ENCODE results near the gene TSPAN9. TPM values are rescaled to one million over a fixed set of nuclear protein-coding genes. Genes with fewer than 3 reads are reported as not detected.

The TSPAN9 gene
- total and polyA plus RNA-seq, 2 of the 4 experiments (the other 2 are of a cell fraction): 17.7 to 39.1 TPM

- TF ChIP-seq CEBPB (IDR thresholded peaks at IDR 0.05; ENCODE audit: low read depth, low read length): no peak
- TF ChIP-seq MAZ (IDR thresholded peaks at IDR 0.05; ENCODE audit: borderline replicate concordance, low read depth, low read length): 0 out of 2 replicates have a peak, but pooled peaks have one; percentile 35
Observed at GRCh38 chr12:3275171-3276041, 198.2 kb downstream of the TSPAN9 start (continued).

GRCh38 chr12:3276226-3276625 is 199.0 kb downstream of the TSPAN9 start:
- no peak overlapping the region for H4K91ac ChIP-seq (ENCODE audit: insufficient read depth, low read depth, low read length)
- no peak for DNase-seq
- no peak overlapping the region for H3K4ac ChIP-seq (ENCODE audit: low read depth, low read length)
- in situ Hi-C loops (cut with MboI; ENCODE audit: low sequenced_read_pairs): loop anchor here (5.0 kb wide), 1 partner anchor 199 kb away; the partner anchor contains the start of gene TSPAN9
- H4K8ac ChIP-seq (ENCODE audit: low read depth in 2 of 2, low read length in 2 of 2): no peak overlapping the region
- TF ChIP-seq RCOR1 (IDR thresholded peaks at IDR 0.05; ENCODE audit: insufficient replicate concordance, low read length): no peak
- no peak for TF ChIP-seq NFE2L2 (IDR thresholded peaks at IDR 0.05; ENCODE audit: low read depth, low read length)
- TF ChIP-seq CHD1 (IDR thresholded peaks at IDR 0.05; ENCODE audit: low read depth, low read length): no peak
- no peak for TF ChIP-seq RAD21 (IDR thresholded peaks at IDR 0.05; ENCODE audit: low read length)
- TF ChIP-seq MAZ (IDR thresholded peaks at IDR 0.05; ENCODE audit: borderline replicate concordance, low read depth, low read length): no peak
- TF ChIP-seq USF2 (IDR thresholded peaks at IDR 0.05; ENCODE audit: low read depth, low read length): no peak
- TF ChIP-seq RFX5 (IDR thresholded peaks at IDR 0.05; ENCODE audit: low read depth, low read length): no peak
- no peak for TF ChIP-seq CEBPB (IDR thresholded peaks at IDR 0.05; ENCODE audit: low read depth, low read length)
- TF ChIP-seq MAFK (IDR thresholded peaks at IDR 0.05; ENCODE audit: low read depth, low read length): no peak
- TF ChIP-seq CTCF (conservative IDR thresholded peaks at IDR 0.05; ENCODE audit: low read depth, low read length): no peak
- TF ChIP-seq SMC3 (IDR thresholded peaks at IDR 0.05; ENCODE audit: low read depth, low read length): no peak
- no peak for TF ChIP-seq POLR2A (IDR thresholded peaks at IDR 0.05; ENCODE audit: low read depth, low read length)
- H3K79me1 ChIP-seq (ENCODE audit: low read depth in 1 of 2, low read length in 2 of 2): no peaks in the 10 kb centered on the region
- no peak for ATAC-seq (ENCODE audit: low read depth)
- H2BK5ac ChIP-seq (ENCODE audit: low read depth, low read length, poor library complexity, severe bottlenecking): no peak overlapping the region
- H3K9me3 ChIP-seq (ENCODE audit: control insufficient read depth, insufficient read depth, low read length): no peaks in the 10 kb centered on the region
- dilution Hi-C loops (cut with HindIII; ENCODE audit: low sequenced_read_pairs, unreplicated experiment): no loop called here
- no peak overlapping the region for H2BK20ac ChIP-seq (ENCODE audit: low read depth, low read length)
- WGBS, 2 experiments (ENCODE audit: extremely low coverage in 2 of 2, insufficient read length in 1 of 2): 88% methylated on average over 11 of the region's 14 CpGs; no CpG with 5 or more reads in 1 of the 2 experiments
- no peak overlapping the region for H3K9ac ChIP-seq (ENCODE audit: low read depth, low read length)
- no peak overlapping the region for H2BK15ac ChIP-seq (ENCODE audit: low read depth, low read length)
- no peak overlapping the region for H3K23ac ChIP-seq (ENCODE audit: low read depth, low read length)
- POLR2A ChIA-PET (ENCODE audit: unreplicated experiment): no interaction called here
- no peak overlapping the region for H3K18ac ChIP-seq (ENCODE audit: low read depth, low read length)
- no peak overlapping the region for H3K14ac ChIP-seq (replicated peaks; ENCODE audit: low read depth, low read length)
- H3K36me3 ChIP-seq (ENCODE audit: control insufficient read depth, insufficient read depth, low read length): no peaks in the 10 kb centered on the region; the same call in 1 of the 2 replicates
- no peak overlapping the region for H2AFZ ChIP-seq (replicated peaks; ENCODE audit: low read length, poor library complexity)
- no peak overlapping the region for H2BK120ac ChIP-seq (ENCODE audit: low read depth, low read length)
- no peak overlapping the region for H2AK5ac ChIP-seq (ENCODE audit: low read depth, low read length)
- H3K4me3 ChIP-seq (ENCODE audit: insufficient read depth, low read depth, low read length): no peak overlapping the region
- H3K4me2 ChIP-seq (ENCODE audit: low read depth, low read length): no peak overlapping the region
- no peak overlapping the region for H4K5ac ChIP-seq (ENCODE audit: low read depth, low read length)
- H4K20me1 ChIP-seq (ENCODE audit: insufficient read depth, low read length): peaks cover 15% of the 10 kb centered on the region
- H3K56ac ChIP-seq (ENCODE audit: extremely low read depth, insufficient read depth, low read length): no peak overlapping the region
- BruUV-seq (replicated peaks): no TSS peak
- no peak overlapping the region for H2AK9ac ChIP-seq (replicated peaks; ENCODE audit: low read depth, low read length, poor library complexity)
- H3K27me3 ChIP-seq (ENCODE audit: control insufficient read depth, insufficient read depth, low read length): no peaks in the 10 kb centered on the region
- CTCF ChIA-PET: interaction anchor here (1.2 to 3.0 kb wide), 3 partner anchors 24 to 202 kb away, joined by 5 to 31 read pairs (median 25); no protein-coding TSS in a partner anchor
- no peak overlapping the region for H3K27ac ChIP-seq (ENCODE audit: insufficient read depth, low read length)
- H3K4me1 ChIP-seq (ENCODE audit: control insufficient read depth, insufficient read depth, low read length): 0 out of 2 replicates have a peak, but pooled peaks cover 2% of the 10 kb centered on the region
- intact Hi-C loops (cut with micrococcal nuclease): loop anchor here (5.0 kb wide), 1 partner anchor 74 kb away; no protein-coding TSS in a partner anchor
- H3K9me1 ChIP-seq (ENCODE audit: insufficient read depth, low read length): peaks cover 3% of the 10 kb centered on the region; the same call in 1 of the 2 replicates
